Lower leg skin (tissue), 4 donors: ENCODE data around the gene LENEP. TPM values are rescaled to one million over a fixed set of nuclear protein-coding genes. Genes with fewer than 3 reads are reported as not detected.

Experiments
- DNase-seq, 2 donors: peaks; one replicate each; pipeline ENCODE4 v3.0.0-alpha.2; 2019; ENCODE audit warnings: low spot score in 2 of 2
- H3K4me3 ChIP-seq: fragments of 200-600 bp; sonication (generic); 2 replicates; pipeline ENCODE4 v1.5.1; 2017; ENCODE audit warnings: mild to moderate bottlenecking, low read depth; ENCODE audit not compliant: poor library complexity, severe bottlenecking
- POLR2A ChIP-seq, 2 donors: fragments of 450-650 bp; IDR thresholded peaks; one replicate each; pipeline ENCODE4 v1.6.1; 2016 to 2017; ENCODE audit warnings: antibody characterized with exemption in 2 of 2, mild to moderate bottlenecking in 1 of 2, moderate library complexity in 1 of 2
- WGBS, 2 donors: methylation state at CpG; one replicate each; pipeline ENCODE4 v1.1.5; 2018; 5-methylcytosine and 5-hydroxymethylcytosine counted together
- intact Hi-C: fragments of 100-400 bp; cut with DNase I; formaldehyde crosslinking; loops from one replicate; pipeline ENCODE4 v1.15.0; 2023; ENCODE audit warnings: low total_unique reads
- total RNA-seq, 4 donors: library from RNA; depleted of rRNA; stranded (reverse); fragments of >200 nt; gene quantifications; one replicate each; pipeline ENCODE4 v1.1.0, GENCODE V29; 2016
- TF ChIP-seq, protein P1 (sequence below), 3 donors: fragments of 450-650 bp; IDR thresholded peaks; one replicate each; pipeline ENCODE4 v1.5.1; 2016; ENCODE audit warnings: antibody characterized with exemption in 3 of 3, mild to moderate bottlenecking in 3 of 3, moderate library complexity in 2 of 3

Gene LENEP
- total RNA-seq, 4 donors from 2014 or later = 1.4 TPM; not detected in 3

DNA sequence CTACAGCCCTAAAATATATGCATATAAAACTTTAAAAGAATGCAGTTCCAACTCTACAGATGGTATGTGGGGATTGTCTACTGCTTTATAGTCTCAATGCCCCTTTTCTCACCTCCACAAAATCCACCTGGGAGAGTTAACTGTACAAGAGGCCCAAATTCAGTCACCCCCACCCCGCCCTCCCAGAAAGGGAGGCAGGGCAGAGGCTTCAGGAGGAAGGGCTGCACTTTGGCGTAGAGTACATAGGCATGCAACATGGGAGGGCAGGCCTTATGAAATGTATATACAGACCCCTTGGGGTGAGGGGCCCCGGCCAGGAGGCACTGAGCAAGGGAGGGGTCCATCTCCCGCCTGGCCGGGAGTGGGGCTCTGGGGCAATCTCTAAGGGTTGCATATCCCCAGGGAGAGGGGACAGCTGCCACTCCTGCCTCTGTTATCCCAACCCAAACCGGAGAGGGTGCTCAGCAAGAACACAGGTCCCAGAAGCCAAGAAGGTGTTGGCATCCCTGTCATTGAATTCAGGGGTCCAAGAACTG lies 30.5 kb upstream of the LENEP start:
- 42 to 57% methylated on average over 6 of the region's 6 CpGs for WGBS, 2 donors
- intact Hi-C loops = loop anchor here (10.0 kb wide), 1 partner anchor 52 kb away; no protein-coding TSS in a partner anchor
- H3K4me3 ChIP-seq = no peak overlapping the region
- no peak for TF ChIP-seq POLR2A (IDR thresholded peaks at IDR 0.05)
- TF ChIP-seq, protein P1, sequence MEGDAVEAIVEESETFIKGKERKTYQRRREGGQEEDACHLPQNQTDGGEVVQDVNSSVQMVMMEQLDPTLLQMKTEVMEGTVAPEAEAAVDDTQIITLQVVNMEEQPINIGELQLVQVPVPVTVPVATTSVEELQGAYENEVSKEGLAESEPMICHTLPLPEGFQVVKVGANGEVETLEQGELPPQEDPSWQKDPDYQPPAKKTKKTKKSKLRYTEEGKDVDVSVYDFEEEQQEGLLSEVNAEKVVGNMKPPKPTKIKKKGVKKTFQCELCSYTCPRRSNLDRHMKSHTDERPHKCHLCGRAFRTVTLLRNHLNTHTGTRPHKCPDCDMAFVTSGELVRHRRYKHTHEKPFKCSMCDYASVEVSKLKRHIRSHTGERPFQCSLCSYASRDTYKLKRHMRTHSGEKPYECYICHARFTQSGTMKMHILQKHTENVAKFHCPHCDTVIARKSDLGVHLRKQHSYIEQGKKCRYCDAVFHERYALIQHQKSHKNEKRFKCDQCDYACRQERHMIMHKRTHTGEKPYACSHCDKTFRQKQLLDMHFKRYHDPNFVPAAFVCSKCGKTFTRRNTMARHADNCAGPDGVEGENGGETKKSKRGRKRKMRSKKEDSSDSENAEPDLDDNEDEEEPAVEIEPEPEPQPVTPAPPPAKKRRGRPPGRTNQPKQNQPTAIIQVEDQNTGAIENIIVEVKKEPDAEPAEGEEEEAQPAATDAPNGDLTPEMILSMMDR (IDR thresholded peaks at IDR 0.05) = no peak
- no peak for DNase-seq

- intact Hi-C loops = loop anchor here (10.0 kb wide), 1 partner anchor 51 kb away; no protein-coding TSS in a partner anchor
- no peak for DNase-seq
- no peak for TF ChIP-seq POLR2A (IDR thresholded peaks at IDR 0.05)
- TF ChIP-seq, protein P1 (IDR thresholded peaks at IDR 0.05) = no peak
- H3K4me3 ChIP-seq = no peak overlapping the region
- WGBS, 2 donors = 80 to 82% methylated on average over 8 of the region's 8 CpGs
Observed at GRCh38 chr1:154963643-154964042, 29.7 kb upstream of the LENEP start.

DNA sequence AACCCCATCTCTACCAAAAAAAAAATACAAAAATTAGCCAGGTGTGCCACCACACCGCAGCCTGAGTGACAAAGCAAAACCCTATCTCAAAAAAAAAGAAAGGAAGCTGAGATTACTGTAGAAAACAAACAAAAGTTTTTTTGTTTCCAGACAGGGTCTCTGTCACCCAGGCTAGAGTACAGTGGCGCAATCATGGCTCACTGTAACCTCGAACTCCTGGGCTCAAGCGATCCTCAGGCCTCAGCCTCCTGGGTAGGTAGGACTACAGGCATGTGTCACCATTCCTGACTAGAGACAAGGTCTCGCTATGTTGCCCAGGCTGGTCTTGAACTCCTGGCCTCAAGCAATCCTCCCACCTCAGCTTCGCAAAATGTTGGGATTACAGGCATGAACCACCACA lies 29.0 kb upstream of the LENEP start:
- intact Hi-C loops = loop anchor here (10.0 kb wide), 1 partner anchor 50 kb away; no protein-coding TSS in a partner anchor
- WGBS, 2 donors = 85 to 93% methylated on average over 6 of the region's 6 CpGs
- TF ChIP-seq POLR2A (IDR thresholded peaks at IDR 0.05) = no peak
- TF ChIP-seq, protein P1 (IDR thresholded peaks at IDR 0.05) = no peak
- no peak overlapping the region for H3K4me3 ChIP-seq
- no peak for DNase-seq

DNA sequence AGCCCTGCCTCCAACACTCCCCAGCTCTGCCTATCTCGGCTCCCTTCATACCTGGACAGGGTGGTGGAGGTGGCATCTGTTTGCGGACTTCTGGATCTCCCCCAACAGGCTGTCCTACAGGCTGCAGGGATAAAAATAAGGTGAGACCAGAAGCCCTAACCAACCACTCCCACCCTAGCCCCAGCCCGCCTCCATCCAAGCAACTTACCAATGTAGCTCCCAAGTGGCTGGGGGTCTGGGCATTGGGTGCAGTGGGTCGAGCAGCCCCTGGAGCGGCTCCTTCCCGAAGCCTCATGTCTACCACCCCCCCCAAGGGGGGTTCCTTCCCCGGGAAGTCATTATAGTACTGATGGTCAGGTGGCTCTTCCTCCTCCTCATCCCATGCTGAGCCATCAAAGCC lies 27.3 kb upstream of the LENEP start:
- intact Hi-C loops = loop anchor here (10.0 kb wide), 1 partner anchor 49 kb away; no protein-coding TSS in a partner anchor
- no peak overlapping the region for H3K4me3 ChIP-seq
- DNase-seq = no peak
- 78 to 81% methylated on average over 6 to 7 of the region's 7 CpGs for WGBS, 2 donors
- TF ChIP-seq, protein P1 (IDR thresholded peaks at IDR 0.05) = no peak
- no peak for TF ChIP-seq POLR2A (IDR thresholded peaks at IDR 0.05)

DNA sequence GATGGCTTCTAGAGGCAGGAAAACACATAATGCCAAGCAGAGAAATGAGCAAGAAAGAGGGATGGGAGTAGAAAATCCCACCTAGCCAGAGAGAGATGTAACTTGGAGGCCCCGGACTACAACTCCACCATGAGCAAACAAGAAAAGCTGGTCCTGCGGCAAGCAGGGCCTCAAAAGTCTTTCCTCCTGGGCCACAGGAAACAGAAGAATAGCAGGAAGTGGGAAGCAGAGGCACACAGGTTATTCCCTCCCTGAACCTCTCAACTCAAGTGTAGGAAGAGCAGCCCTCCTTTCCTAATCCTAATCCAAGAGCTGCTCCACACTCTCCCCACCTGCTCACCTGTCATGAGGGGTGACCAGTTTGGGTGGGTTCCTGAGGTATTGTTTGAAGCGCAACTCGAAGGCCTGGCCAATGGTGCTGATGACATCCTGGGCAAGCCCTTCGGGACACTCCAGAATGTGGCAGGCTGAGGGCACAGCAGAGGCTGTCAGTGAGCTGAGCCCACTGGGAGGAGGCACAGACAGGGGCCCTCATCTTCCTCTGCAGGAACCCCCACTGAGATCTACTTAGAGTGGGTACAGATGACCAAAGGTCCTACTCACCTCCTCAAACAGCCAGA lies 25.9 kb upstream of the LENEP start:
- TF ChIP-seq, protein P1 (IDR thresholded peaks at IDR 0.05) = no peak
- no peak for TF ChIP-seq POLR2A (IDR thresholded peaks at IDR 0.05)
- intact Hi-C loops = loop anchor here (10.0 kb wide), 1 partner anchor 47 kb away; no protein-coding TSS in a partner anchor
- no peak for DNase-seq
- WGBS, 2 donors = 65 to 71% methylated on average over 5 of the region's 5 CpGs
- H3K4me3 ChIP-seq = no peak overlapping the region
